ENCODE results near the gene ABI3.

ABI3 gene

DNA sequence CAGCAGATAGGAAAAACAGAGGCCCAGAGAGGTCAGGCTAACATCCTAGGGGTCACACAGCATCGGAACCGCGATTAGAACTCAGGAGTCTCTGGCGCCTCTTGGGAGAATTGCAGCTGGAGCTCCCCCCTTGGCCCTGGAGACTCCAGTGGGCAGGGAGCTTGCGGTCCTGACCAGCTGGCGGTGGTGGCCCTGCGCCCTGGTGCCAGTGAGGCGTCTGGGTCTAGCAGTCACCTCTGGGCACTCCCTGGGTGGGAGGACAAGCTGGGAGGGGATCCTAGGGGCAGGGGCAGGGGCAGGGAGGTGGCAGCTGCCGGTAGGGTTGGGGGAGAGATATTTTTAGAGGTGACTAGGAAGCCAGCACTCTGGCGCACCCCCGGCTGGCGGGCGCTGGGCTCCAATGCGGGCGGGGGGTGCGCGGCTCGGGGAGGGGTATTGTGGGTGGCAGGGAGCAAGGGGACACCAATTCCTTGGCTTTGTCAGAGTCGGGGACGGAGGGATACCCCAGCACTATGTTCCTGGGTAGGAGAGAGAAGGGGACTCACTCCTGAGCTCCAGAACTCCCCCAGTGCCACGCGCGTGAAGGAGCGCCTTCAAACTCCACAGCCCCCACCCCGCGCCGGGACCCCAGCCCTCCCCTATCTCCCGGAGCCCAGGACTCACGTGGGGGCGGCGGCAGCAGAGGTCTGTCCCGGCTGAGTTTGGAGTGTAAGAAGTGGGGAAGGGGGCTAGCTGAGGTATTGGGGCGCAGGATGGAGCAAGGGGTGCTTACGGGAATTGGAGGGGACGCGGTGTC lies 19.5 kb downstream of the ABI3 start:
- Histone ChIP-seq H3K4me1 (ENCODE audit: control extremely low read depth in 1 of 4, control insufficient read depth in 4 of 4, insufficient read depth in 4 of 4, low read length in 3 of 4) (peaks cover 0 to 16% (median 14%) of the 10 kb centered on the region in 4 experiments), H3K4me3 (ENCODE audit: control insufficient read depth in 1 of 7, extremely low read depth in 1 of 7, insufficient read depth in 4 of 7, low read depth in 2 of 7, low read length in 6 of 7) (peak overlapping the region in 6 of 7 experiments; percentile 46 to 76 (median 68)), H3K36me3 (ENCODE audit: control insufficient read depth in 4 of 4, insufficient read depth in 4 of 4, low read length in 3 of 4) (no peaks in the 10 kb centered on the region), H3K27me3 (replicated peaks in 2 of 5; ENCODE audit: control insufficient read depth in 4 of 5, insufficient read depth in 5 of 5, low read length in 4 of 5) (peaks cover 0 to 68% (median 15%) of the 10 kb centered on the region in 5 experiments), H3K9me3 (ENCODE audit: control extremely low read depth in 1 of 5, control insufficient read depth in 4 of 5, insufficient read depth in 2 of 5, low read depth in 1 of 5, low read length in 4 of 5) (no peaks in the 10 kb centered on the region), H3K27ac (ENCODE audit: insufficient read depth in 1 of 2, low read depth in 1 of 2, low read length in 2 of 2, poor library complexity in 1 of 2, severe bottlenecking in 2 of 2) (no peak overlapping the region)
- DNase-seq = peak in 1 of 3 donors; percentile 15
- ChIA-PET POLR2A (no interaction called here), CTCF (interaction anchor here (1.1 to 7.2 kb wide), 5 partner anchors 11 to 59 kb away, joined by 3 to 90 read pairs (median 11); no protein-coding TSS in a partner anchor)
- 15% methylated on average over 21 of the region's 36 CpGs for WGBS (ENCODE audit: insufficient coverage)

DNA sequence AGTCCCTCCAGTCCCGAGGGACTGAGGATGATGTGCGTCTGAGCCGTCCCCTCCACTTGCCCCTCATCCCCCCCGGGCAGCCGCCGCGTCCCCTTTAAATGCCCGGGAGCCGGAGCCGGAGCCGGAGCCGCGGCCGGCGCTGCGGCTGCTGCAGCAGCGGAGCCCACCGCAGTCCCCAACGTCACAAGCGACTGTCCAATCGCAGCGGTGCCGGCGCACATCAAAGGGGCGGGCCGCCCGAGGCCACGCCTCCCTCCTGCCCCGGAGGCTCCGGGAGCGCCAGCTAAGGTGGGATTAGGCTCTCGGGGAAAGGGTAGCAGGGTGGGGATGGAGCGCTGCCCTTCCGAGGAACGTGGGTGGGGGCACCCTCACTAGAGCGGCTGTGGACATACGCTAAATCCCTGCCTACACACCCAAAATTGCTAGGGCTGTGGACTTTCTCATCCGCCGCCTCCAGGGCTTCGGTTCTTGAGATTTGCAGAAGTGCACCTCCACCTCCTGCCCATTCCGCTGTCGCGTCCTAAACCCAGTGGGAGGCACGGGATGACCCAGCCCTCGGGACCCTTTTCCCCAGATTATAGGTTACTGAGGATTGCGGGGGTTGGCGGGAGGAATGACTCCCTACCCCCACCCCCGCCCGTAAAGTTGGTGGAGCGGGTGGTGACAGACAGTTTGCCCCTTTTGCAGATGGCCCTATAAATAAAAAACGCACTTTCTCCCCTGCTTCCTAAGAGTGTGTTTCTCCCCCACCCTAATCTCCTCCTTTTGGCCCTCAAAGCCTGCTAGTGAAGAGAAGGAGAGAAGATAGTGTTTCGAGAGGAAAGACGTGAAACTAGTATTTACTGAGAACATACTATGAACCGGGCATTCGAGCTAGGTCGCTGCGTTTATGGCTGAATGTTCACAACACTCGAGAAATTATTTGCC lies 20.4 kb downstream of the ABI3 start, which contains the start of gene PHOSPHO1:
TSS of gene PHOSPHO1 (minus strand) at position 152 of the 927 bp plus-strand sequence. CDS start 4,096 bp downstream, outside the sequence.
- Histone ChIP-seq H3K27ac (ENCODE audit: insufficient read depth in 1 of 2, low read depth in 1 of 2, low read length in 2 of 2, poor library complexity in 1 of 2, severe bottlenecking in 2 of 2) (no peak within 1 kb of the TSS), H3K36me3 (ENCODE audit: control insufficient read depth in 4 of 4, insufficient read depth in 4 of 4, low read length in 3 of 4) (no peaks in the 10 kb centered on the region), H3K4me3 (ENCODE audit: control insufficient read depth in 1 of 7, extremely low read depth in 1 of 7, insufficient read depth in 4 of 7, low read depth in 2 of 7, low read length in 6 of 7) (peak within 1 kb of the TSS in 6 of 7 experiments; percentile 63 to 76 (median 68)), H3K9me3 (ENCODE audit: control extremely low read depth in 1 of 5, control insufficient read depth in 4 of 5, insufficient read depth in 2 of 5, low read depth in 1 of 5, low read length in 4 of 5) (no peaks in the 10 kb centered on the region), H3K4me1 (ENCODE audit: control extremely low read depth in 1 of 4, control insufficient read depth in 4 of 4, insufficient read depth in 4 of 4, low read length in 3 of 4) (peaks cover 0 to 19% (median 15%) of the 10 kb centered on the region in 4 experiments), H3K27me3 (replicated peaks in 2 of 5; ENCODE audit: control insufficient read depth in 4 of 5, insufficient read depth in 5 of 5, low read length in 4 of 5) (peaks cover 0 to 60% (median 9%) of the 10 kb centered on the region in 5 experiments)
- DNase-seq = peak; percentile 84 to 91 (median 90)
- POLR2A ChIA-PET = interaction anchor here (0.5 kb wide), 1 partner anchor 590 kb away, joined by 3 read pairs; no protein-coding TSS in a partner anchor
- CTCF ChIA-PET = interaction anchor here (1.0 to 7.2 kb wide), 6 partner anchors 10 to 62 kb away, joined by 3 to 90 read pairs (median 4); no protein-coding TSS in a partner anchor
- under 1% methylated on average over 31 of the region's 58 CpGs for WGBS (ENCODE audit: insufficient coverage)

DNA sequence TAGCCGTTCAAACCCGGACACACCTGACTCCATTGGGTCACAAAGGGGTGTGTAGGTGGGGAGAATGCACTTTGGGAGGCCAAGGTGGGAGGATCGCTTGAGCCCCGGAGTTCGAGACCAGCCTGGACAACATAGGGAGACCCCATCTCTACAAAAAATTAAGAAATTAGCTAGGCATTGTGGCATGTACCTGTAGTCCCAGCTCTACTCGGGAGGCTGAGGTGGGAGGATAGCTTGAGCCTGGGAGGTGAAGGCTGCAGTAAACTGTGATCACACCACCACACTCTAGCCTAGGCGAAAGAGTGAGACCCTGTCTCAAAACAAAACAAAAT lies 21.0 kb downstream of the ABI3 start:
- Histone ChIP-seq H3K27me3 (replicated peaks in 2 of 5; ENCODE audit: control insufficient read depth in 4 of 5, insufficient read depth in 5 of 5, low read length in 4 of 5) (peaks cover 0 to 53% (median 9%) of the 10 kb centered on the region in 5 experiments), H3K9me3 (ENCODE audit: control extremely low read depth in 1 of 5, control insufficient read depth in 4 of 5, insufficient read depth in 2 of 5, low read depth in 1 of 5, low read length in 4 of 5) (no peaks in the 10 kb centered on the region), H3K4me1 (ENCODE audit: control extremely low read depth in 1 of 4, control insufficient read depth in 4 of 4, insufficient read depth in 4 of 4, low read length in 3 of 4) (peaks cover 0 to 19% (median 15%) of the 10 kb centered on the region in 4 experiments), H3K4me3 (ENCODE audit: control insufficient read depth in 1 of 7, extremely low read depth in 1 of 7, insufficient read depth in 4 of 7, low read depth in 2 of 7, low read length in 6 of 7) (peak overlapping the region in 1 of 7 experiments; percentile 63), H3K27ac (ENCODE audit: insufficient read depth in 1 of 2, low read depth in 1 of 2, low read length in 2 of 2, poor library complexity in 1 of 2, severe bottlenecking in 2 of 2) (no peak overlapping the region), H3K36me3 (ENCODE audit: control insufficient read depth in 4 of 4, insufficient read depth in 4 of 4, low read length in 3 of 4) (no peaks in the 10 kb centered on the region)
- no peak for DNase-seq
- POLR2A ChIA-PET = no interaction called here
- CTCF ChIA-PET = interaction anchor here (1.0 to 1.2 kb wide), 3 partner anchors 39 to 61 kb away, joined by 3 to 4 read pairs (median 3); no protein-coding TSS in a partner anchor
- 92% methylated on average over 4 of the region's 7 CpGs for WGBS (ENCODE audit: insufficient coverage)

DNA sequence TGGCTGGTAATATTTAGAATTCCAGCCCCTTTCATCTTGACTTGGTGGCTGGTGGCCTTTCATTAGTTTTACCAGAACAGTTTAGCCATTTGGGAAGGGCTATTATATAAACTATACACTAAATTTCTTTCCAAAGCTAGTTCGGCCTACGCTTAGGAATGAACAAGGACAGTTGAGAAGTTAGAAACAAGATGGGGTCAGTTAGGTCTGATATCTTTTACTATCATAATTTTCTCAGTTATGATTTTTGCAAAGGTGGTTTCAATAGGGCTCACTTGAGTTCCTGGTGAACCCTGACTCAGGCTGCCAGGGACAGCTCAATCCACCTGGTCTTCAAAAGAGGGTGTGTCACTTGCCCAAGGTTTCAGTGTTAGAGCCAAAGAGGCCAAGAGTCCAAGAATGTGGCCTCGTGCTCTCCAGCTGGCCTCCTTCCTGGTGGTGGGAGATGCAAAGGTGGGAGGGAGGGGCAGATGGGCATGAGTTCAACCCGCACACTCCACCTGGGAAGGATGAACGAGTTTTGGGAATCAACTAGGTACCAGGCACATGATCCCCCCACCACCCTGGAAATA lies 24.1 kb downstream of the ABI3 start:
- no peak overlapping the region for H3K27ac ChIP-seq (ENCODE audit: insufficient read depth in 1 of 2, low read depth in 1 of 2, low read length in 2 of 2, poor library complexity in 1 of 2, severe bottlenecking in 2 of 2)
- WGBS (ENCODE audit: insufficient coverage) = 100% methylated on average over 2 of the region's 5 CpGs
- no peak overlapping the region for H3K4me3 ChIP-seq (ENCODE audit: control insufficient read depth in 1 of 7, extremely low read depth in 1 of 7, insufficient read depth in 4 of 7, low read depth in 2 of 7, low read length in 6 of 7)
- H3K36me3 ChIP-seq (ENCODE audit: control insufficient read depth in 4 of 4, insufficient read depth in 4 of 4, low read length in 3 of 4) = no peaks in the 10 kb centered on the region
- ChIA-PET POLR2A (no interaction called here), CTCF (interaction anchor here (1.2 kb wide), 1 partner anchor 26 kb away, joined by 3 read pairs; no protein-coding TSS in a partner anchor)
- H3K4me1 ChIP-seq (ENCODE audit: control extremely low read depth in 1 of 4, control insufficient read depth in 4 of 4, insufficient read depth in 4 of 4, low read length in 3 of 4) = peaks cover 0 to 19% (median 15%) of the 10 kb centered on the region in 4 experiments
- no peaks in the 10 kb centered on the region for H3K9me3 ChIP-seq (ENCODE audit: control extremely low read depth in 1 of 5, control insufficient read depth in 4 of 5, insufficient read depth in 2 of 5, low read depth in 1 of 5, low read length in 4 of 5)
- no peak for DNase-seq
- H3K27me3 ChIP-seq (replicated peaks in 2 of 5; ENCODE audit: control insufficient read depth in 4 of 5, insufficient read depth in 5 of 5, low read length in 4 of 5) = peaks cover 0 to 29% (median 5%) of the 10 kb centered on the region in 5 experiments

GRCh38 chr17:49235896-49236295 lies 25.4 kb downstream of the ABI3 start:
- Histone ChIP-seq H3K27ac (ENCODE audit: insufficient read depth in 1 of 2, low read depth in 1 of 2, low read length in 2 of 2, poor library complexity in 1 of 2, severe bottlenecking in 2 of 2) (no peak overlapping the region), H3K9me3 (ENCODE audit: control extremely low read depth in 1 of 5, control insufficient read depth in 4 of 5, insufficient read depth in 2 of 5, low read depth in 1 of 5, low read length in 4 of 5) (no peaks in the 10 kb centered on the region), H3K4me3 (ENCODE audit: control insufficient read depth in 1 of 7, extremely low read depth in 1 of 7, insufficient read depth in 4 of 7, low read depth in 2 of 7, low read length in 6 of 7) (no peak overlapping the region), H3K27me3 (replicated peaks in 2 of 5; ENCODE audit: control insufficient read depth in 4 of 5, insufficient read depth in 5 of 5, low read length in 4 of 5) (peaks cover 0 to 17% (median 3%) of the 10 kb centered on the region in 5 experiments), H3K36me3 (ENCODE audit: control insufficient read depth in 4 of 4, insufficient read depth in 4 of 4, low read length in 3 of 4) (no peaks in the 10 kb centered on the region), H3K4me1 (ENCODE audit: control extremely low read depth in 1 of 4, control insufficient read depth in 4 of 4, insufficient read depth in 4 of 4, low read length in 3 of 4) (peaks cover 0 to 10% (median 5%) of the 10 kb centered on the region in 4 experiments)
- POLR2A ChIA-PET = no interaction called here
- DNase-seq = no peak
- 92% methylated on average over 2 of the region's 4 CpGs for WGBS (ENCODE audit: insufficient coverage)
- CTCF ChIA-PET = interaction anchor here (0.6 to 2.0 kb wide), 4 partner anchors 9 to 24 kb away, joined by 3 to 13 read pairs (median 4); no protein-coding TSS in a partner anchor

DNA sequence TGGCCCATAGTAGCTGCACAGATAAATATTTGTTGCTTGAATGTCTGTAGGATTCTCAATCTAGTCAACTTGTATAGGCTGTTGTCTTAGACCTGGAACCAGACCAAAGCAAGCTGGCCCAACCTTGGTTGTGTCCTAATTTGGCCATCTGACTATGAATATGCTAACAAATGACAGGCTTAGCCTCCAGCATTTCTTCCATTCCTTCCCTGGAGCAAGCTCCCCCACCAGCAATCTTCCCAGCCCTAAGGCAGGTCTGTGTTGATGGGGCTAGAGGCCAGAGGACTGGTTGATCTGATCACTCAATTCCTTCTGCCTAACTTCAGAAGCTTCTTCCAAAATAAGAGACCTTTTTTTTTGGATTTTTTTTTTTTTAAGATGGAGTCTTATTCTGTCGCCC lies 29.5 kb downstream of the ABI3 start:
- Histone ChIP-seq H3K4me3 (ENCODE audit: control insufficient read depth in 1 of 7, extremely low read depth in 1 of 7, insufficient read depth in 4 of 7, low read depth in 2 of 7, low read length in 6 of 7) (no peak overlapping the region), H3K9me3 (ENCODE audit: control extremely low read depth in 1 of 5, control insufficient read depth in 4 of 5, insufficient read depth in 2 of 5, low read depth in 1 of 5, low read length in 4 of 5) (no peaks in the 10 kb centered on the region), H3K27me3 (replicated peaks in 2 of 5; ENCODE audit: control insufficient read depth in 4 of 5, insufficient read depth in 5 of 5, low read length in 4 of 5) (peaks cover 0 to 1% (median 0%) of the 10 kb centered on the region in 5 experiments), H3K4me1 (ENCODE audit: control extremely low read depth in 1 of 4, control insufficient read depth in 4 of 4, insufficient read depth in 4 of 4, low read length in 3 of 4) (peaks cover 0 to 4% (median 0%) of the 10 kb centered on the region in 4 experiments), H3K27ac (ENCODE audit: insufficient read depth in 1 of 2, low read depth in 1 of 2, low read length in 2 of 2, poor library complexity in 1 of 2, severe bottlenecking in 2 of 2) (no peak overlapping the region), H3K36me3 (ENCODE audit: control insufficient read depth in 4 of 4, insufficient read depth in 4 of 4, low read length in 3 of 4) (no peaks in the 10 kb centered on the region)
- CTCF ChIA-PET = interaction anchor here (1.1 to 2.7 kb wide), 3 partner anchors 11 to 36 kb away, joined by 3 to 11 read pairs (median 3); partner anchors contain the start of gene PHOSPHO1
- whole genome bisulfite sequencing (ENCODE audit: insufficient coverage) = no CpG with 5 or more reads among the region's 1 CpG
- DNase-seq = no peak
- POLR2A ChIA-PET = no interaction called here

Data from common myeloid progenitor, CD34-positive (primary cell).